GM04504 (cell line): ENCODE results near the gene GDI1.
A peak's percentile ranks its signal among the peaks of the same experiment; 100 is the strongest.
"Not testable (repeated sequence)": the region's sequence is repeated elsewhere in the genome, so short reads cannot be mapped to it uniquely, and the experiment has no call there.

Experiments
- DNase-seq: peaks from one replicate; pipeline ENCODE4 v3.0.0-alpha.2; 2012; ENCODE audit warnings: low read depth

The GDI1 gene

DNA sequence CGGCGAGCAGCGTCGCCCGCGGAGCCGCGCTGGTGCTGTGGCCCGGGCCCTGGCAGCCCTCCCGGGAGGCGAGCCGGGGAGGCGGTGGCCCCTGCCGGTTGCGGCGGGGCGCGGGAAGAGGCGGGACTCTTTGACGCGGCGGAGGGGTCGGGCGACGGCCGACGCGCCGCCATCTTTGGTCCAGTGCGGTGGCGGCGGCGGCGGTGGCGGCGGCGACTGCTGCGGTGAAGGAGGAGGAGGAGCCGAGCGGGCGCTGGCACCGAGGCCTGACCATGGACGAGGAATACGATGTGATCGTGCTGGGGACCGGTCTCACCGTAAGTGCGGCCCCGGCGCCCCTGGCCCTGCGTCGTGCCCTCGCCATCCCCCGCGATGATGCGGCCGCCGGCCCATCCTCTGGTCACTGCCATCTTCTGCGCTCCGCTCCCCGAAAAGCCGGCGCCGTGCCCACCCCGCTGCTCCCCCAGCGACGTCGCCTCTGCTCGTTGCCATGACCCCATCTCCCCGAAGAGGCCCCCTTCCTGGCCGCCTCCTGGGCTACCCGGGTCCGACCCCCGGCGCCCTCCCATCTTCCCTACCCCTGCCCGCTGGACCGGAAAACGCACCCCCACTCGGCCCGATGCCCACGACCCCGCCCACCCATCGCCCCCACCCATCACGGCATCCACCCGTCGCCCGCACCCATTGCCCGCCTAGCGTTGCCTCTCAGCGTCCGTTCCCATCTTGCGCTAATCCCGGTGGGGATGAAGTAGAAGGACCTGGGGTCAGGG, at the start of gene GDI1:
Gene GDI1, plus strand, starts transcription at position 172 of the 770 bp plus-strand sequence. Its CDS starts 101 bp downstream, at position 273.
- no peak for DNase-seq

DNA sequence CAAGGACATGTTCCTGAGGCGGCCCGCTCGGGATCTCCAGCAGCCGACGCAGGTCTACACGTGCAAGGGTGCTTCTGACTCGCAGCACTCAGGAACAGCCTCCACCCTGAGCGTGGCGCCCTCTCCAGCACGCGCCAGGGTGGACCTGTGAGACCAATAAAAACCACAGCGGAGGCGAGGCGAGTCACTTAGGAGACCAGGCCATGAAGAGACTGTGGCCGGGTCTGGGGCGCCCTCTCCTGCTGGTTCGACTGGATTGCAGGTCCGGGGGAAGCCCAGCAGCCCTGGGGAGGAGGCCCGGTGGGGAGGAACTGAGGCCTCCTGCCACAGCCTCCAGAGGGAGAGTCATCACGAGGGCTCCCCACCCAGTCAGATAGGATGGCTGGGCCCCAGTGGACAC, 48.9 kb upstream of the GDI1 start:
- not testable (repeated sequence) for DNase-seq

DNA sequence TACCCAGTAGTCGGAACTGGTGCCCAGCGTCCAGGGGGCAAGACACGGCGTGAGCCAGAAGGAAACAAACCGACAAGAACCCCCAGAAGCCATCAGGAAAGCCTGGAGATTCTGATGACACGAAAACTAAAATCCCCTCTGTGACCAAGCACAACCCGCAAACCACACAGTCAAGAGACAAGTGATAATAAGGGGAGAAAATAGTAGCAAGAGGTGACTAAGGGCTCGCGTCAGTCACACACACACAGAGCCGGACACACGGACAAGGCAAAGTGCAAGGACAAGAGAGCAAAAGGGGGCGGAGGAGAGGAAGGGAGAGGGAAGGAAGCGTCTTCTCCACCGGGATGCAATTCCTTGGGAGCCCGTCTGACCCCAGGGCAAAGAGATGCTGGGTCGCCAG, 48.3 kb upstream of the GDI1 start:
- DNase-seq = not testable (repeated sequence)

DNA sequence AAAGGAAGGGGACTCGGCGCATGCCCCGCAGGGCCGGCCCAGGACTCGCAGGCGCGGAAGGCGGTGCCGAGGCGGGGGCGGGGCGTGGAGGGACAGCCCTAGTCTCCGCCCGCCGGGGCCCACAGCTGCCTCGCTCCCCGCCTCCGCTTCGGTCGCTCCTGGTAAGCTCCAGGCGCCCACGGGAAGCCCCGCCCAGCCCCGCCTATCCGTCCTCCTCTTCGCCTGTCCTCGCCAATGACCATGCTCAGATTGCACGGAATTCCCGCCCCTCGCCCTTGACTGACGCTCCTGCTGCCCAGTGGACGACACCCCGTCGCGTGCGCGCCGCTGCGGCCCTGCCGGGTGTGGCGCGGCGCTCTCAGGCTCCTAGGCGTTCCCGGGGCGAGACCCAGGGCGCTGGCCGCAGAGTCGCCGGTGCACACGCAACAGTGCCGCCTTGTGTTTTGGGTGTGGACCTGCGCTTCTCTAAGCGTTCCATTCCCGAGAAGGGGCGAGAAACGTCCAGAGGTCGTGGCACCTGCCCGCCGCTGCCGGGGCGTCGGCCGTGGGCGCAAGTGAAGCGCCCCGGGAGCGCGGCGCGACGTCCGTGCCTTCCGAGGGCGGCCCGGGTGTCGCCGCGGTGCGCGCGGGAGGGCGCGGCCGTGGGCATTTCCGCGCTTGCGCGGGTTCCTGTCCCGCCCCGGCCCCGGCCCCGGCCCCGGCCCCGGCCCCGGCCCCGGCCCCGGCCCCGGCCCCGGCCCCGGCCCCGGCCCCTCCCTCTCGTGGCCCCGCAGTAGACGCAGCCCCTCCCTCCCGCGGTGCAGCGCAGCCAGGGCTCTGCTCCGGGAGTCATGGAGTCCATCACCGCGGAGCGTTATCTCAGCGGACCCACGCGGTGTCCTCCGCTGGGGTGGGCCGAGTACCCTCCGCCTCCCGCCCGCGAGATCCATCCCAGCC, 46.9 kb upstream of the GDI1 start:
- not testable (repeated sequence) for DNase-seq

DNA sequence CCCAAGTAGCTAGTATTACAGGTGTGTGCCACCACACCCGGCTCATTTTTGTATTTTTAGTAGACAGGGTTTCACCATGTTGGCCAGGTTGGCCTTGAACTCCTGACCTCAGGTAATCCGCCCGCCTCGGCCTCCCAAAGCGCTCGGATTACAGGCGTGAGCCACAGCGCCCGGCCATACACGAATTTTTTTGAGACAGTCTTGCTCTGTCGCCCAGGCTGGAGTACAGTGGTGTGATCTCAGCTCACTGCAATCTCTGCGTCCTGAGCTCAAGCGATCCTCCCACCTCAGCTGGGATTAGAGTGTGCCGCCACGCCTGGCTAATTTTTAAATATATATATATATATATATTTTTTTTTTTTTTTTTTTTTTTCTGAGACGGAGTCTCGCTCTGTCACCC, 40.6 kb upstream of the GDI1 start:
- not testable (repeated sequence) for DNase-seq

DNA sequence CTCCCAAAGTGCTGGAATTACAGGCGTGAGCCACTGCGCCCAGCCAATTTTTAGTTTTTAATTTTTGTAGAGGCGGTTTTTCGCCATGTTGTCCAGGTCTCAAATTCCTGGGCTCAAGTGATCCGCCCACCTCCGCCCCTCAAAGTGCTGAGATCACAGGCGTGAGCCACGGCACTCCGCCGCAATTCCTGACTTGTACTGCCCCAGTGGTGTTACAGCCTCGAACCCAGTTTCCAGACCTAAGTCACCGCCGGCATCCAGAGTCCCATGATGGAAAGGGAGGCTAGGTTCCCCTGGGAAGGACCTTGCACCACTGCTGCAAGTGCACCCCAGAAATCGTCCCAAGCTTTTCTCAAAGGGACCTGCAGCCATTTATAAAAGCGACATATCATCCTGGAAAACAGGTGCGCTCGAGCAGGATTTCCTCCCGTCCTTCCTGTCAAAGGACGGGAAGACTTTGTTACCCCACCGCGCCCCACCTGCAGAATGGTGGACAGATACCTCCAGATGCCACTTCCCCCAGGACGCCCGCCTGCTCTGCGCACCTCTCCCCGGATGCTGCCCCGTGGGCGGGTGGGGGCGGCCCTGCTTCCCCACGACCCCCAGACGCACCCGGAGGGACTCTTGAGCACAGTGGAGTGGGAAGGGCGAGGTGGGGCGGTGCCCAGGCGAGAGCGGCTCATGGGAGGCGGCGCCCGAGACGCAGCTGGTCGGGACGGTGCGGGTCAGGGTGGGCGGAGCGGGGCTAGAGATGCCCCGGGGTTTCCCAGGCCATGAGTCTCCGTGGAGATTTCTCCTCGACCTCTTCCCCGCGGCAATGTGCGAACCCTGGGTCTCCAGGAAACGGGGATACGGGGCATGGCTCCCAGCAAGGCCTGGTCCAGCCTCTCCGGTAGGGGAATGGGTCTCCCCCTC, 39.7 kb upstream of the GDI1 start:
- no peak for DNase-seq

DNA sequence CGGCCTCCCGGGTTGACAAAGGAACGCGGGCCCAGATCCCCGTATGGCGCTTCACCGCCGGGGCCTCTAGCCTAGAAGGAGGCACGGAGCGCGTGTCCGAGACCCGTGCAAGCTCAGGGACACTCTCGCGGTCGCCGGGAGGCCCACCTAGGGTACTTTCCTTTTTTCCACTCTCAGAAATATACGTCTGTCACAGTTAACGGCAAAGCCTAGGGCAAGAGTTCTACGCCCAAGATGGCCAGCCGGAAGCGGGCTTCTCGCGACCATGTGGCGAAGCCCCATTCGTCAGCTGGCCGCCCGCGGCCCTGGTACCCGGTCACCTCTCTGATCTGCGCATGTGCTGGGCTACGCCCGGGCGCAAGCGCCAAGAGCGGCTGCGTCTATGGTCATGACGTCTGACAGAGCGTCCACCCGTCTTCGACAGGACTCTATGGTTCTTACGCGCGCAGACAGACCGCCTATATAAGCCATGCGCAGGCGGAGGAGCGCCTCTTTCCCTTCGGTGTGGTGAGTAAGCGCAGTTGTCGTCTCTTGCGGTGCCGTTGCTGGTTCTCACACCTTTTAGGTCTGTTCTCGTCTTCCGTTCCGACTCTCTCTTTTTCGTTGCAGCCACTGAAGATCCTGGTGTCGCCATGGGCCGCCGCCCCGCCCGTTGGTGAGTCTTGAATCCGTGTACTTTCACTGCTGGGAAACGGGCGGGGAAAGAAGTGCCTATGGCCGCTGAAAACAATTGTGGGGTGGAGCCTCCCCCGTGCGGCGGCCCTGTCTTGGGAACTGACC, 38.9 kb upstream of the GDI1 start, which contains the start of gene RPL10:
Gene RPL10, plus strand, starts transcription at position 490 of the 780 bp plus-strand sequence. Its CDS starts 143 bp downstream, at position 633.
- peak; percentile 87 for DNase-seq

DNA sequence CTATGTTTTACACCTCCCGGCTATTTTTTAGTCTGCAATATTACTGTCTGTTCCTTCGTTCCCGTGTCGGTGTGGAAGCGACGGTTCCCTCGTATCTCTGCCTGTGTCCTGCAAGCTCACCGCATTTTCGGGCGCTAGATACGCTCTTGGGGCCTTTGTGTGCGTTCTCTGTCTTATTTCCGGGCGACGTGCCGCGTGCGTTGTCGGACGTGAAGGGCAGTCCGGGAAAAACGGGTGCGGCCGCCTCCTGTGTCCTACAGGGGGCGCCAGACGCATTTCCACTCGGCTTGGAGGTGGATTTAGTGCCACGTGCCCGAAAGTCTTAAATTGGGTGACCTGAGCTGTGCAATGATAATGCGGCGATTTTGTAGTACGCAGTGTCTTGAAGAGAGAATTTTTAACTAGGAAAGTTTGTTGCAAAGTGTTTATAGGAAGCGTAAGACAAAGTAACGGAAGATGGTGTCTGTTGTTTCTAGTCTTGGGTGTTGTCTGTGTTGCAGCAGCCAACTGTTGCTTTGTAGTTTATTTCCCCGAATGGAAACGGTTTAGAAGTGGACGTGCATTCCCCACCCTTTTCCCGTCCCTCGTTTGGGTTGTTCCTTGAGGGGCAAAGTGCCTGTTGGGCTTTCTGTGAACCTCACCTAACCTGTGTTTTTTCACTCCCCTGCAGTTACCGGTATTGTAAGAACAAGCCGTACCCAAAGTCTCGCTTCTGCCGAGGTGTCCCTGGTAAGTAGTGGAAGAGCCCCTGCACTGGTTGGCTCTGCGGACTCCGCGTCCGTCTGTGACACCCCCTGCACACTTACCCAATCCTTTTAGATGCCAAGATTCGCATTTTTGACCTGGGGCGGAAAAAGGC, 38.1 kb upstream of the GDI1 start:
- no peak for DNase-seq

DNA sequence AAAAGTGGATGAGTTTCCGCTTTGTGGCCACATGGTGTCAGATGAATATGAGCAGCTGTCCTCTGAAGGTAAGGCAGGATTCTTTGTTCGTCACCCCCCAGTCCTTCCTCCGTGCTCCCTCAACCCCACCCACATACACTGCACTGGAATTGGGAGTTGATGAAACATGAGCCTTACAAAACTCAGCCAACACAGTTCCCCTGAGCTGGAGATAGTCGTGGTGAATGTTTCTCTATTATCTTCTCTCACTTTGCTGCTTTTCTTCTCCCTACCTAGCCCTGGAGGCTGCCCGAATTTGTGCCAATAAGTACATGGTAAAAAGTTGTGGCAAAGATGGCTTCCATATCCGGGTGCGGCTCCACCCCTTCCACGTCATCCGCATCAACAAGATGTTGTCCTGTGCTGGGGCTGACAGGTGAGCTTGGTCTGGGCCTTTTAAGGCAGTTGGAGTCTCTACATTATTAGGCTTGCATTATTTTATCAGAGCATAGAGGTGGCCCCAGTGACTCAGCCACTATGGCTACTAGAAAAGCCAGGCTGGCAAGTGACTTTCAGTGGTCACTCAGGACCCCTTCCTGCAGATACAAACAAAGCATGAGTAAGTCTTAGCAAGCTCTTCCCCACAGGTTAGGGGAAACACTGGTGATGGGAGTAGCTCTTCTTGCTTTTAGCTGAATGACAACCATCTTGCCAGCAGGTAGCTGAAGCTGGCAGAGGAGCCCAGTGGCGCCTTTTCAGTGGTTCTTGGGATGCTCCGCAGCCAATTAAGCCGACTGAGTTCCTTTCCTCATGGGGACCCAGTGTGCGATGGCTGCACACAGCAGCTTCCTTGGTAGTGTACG, 37.2 kb upstream of the GDI1 start:
- no peak for DNase-seq

DNA sequence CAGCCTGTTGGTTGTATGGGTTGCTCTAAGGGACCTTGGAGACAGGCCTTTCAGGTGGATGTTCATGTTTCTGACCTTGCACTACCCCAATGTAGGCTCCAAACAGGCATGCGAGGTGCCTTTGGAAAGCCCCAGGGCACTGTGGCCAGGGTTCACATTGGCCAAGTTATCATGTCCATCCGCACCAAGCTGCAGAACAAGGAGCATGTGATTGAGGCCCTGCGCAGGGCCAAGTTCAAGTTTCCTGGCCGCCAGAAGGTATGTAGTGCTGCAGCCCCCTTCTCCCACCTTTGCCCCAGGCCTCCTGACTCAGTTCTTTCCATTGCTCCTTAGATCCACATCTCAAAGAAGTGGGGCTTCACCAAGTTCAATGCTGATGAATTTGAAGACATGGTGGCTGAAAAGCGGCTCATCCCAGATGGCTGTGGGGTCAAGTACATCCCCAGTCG, 36.6 kb upstream of the GDI1 start:
- not testable (repeated sequence) for DNase-seq

DNA sequence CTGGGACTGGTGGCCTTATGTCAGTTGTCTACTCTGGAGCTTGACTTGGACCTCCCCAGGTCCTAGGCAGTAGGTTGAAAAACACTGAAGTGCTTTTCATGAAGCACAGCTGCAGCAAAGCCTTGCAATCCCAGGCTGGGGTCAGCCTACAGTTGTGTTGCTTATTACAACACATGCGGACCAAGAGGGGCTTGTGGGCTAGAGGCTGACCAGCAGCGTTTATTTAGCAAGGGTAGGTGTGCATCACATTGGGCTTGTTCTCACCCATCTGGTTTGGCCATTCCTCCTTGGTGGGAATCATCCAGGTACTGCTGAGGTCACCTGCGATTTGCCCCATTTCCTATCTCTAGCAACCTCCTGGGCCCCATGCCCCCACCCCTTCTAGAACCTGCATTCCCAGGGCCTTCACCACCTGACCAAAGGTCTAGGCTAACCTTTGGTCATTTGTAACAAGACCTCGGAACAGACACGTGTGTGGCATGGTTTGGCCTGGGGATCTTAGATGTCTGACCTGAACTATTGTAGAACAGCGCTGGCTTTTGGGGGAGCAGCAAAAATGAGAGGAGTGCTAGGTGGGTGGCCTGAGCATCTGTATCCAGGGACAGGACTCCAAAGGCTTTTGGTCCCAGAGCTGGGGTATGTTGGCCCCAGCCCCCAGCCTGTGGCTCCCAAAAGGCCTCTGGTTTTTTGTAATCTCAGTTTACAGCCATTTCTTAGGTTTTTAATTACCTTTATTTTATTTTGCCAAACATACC, 35.7 kb upstream of the GDI1 start:
- DNase-seq = no peak

DNA sequence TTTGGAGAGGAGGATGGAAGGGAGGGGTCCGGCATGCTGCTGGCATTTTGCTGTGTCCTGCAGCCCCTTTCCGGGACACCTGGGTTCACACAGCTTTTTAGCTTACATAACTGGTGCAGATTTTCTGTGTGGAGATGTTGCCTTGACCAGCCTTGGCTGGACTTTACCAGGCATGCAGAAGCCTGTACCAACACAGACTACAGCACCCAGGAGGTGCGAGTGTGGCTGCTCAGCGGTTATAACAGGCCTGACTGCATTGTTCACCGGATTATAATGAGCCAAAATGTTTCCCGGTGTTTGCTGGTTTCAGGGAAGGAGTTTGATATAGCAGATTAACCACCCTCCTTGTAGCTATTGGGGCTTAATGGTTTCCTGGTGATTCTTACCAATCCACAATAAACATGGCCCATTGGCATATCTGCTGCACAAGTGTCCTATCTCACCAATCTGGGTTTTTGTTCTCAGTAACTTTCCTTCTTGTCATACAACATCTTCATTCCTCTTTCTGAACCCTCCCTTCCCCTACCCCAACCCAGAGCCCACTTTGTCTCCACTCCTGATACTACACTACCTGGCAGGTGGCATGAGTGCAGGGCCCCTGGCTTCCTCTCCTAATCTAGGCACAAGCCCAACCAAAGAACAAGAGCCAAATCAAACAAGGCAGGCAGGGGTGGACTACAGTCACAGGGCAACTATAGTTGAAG, 34.9 kb upstream of the GDI1 start:
- no peak for DNase-seq

DNA sequence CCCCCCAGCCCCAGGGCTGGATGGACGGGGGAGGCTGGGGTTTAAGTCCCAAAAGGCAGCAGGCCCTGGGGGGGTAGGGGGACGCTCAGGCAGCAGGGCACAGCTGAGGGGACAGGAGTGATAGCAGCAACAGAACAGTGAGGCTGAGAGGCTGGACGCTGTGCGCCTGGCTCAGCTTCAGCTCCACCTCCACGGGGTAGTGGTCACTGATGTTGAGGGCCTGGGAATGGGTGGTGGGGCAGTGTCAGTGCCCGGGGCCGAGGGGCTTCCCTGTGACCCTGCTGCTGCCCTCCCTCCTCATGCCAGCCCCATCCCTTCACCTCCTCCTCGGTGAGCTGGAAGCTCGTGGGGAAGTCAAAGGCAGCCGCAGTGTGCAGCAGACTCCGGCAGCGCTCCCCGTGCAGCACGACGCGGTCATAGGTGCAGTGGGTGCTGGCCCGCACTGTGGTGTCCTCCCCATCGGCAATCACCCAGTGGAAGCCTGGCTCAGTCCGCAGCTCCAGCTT, 34.3 kb upstream of the GDI1 start:
- DNase-seq = no peak

DNA sequence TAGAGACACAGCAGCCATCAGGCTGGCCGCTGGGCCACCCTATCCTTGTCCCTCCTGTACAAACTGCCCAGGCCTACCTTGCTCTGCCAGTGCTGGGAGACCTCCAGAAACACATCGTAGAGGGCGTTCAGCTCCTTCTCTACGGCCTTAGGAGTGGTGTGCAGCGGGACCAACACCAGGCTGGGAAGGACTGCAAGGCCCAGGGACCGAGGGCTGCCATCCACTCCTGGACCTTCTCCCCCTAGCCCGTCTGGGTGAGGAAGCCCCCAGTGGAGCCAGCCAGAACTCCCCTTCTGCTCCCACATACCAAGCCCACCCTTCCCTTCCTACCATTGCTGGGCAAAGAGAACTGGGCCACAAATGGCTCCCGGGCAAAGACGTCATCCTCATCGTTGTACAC, 33.8 kb upstream of the GDI1 start:
- no peak for DNase-seq

DNA sequence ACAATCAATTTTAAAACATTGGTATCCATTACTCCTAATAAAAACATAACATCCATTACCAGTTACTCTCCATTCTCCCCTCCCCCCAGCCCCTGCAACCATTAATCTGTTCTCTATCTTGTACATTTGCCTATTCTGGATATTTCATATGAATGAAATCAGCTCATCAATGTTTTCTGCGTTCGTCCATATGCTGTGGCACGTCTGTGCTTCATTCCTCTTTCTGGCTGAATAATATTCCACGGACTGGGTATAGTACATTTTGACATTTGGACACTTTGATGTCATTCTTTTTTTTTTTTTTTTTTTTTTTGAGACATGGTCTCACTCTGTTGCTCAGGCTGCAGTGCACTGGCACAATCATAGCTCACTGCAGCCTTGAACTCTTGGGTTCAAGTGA, 33.1 kb upstream of the GDI1 start:
- no peak for DNase-seq

DNA sequence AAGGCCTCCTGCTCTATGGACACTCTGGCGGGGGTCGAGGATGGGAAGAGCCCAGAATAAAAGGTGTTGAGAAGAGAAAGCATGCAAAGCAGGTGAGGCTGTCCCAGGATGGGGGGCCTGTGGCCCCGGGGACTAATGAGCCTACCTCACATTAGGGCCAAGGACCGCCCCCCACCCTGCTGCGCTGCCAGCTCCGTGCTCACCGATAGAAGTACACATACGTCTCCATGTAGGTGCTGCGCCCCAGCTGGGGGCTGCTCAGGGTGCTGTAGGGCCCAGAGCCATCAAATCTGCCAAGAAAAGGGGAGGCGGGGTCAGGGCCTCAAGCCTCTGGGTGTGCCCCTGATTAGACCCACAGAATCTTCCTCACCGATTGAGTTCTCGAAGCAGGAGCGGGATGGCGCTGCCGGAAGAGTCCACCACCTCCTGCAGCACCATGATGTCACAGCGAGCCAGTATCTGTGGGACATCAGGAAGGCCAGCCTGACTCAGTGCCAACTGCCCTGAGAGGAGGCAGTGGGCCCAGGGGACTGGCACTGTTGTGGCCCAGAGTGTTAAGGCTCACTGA, 32.2 kb upstream of the GDI1 start:
- no peak for DNase-seq

DNA sequence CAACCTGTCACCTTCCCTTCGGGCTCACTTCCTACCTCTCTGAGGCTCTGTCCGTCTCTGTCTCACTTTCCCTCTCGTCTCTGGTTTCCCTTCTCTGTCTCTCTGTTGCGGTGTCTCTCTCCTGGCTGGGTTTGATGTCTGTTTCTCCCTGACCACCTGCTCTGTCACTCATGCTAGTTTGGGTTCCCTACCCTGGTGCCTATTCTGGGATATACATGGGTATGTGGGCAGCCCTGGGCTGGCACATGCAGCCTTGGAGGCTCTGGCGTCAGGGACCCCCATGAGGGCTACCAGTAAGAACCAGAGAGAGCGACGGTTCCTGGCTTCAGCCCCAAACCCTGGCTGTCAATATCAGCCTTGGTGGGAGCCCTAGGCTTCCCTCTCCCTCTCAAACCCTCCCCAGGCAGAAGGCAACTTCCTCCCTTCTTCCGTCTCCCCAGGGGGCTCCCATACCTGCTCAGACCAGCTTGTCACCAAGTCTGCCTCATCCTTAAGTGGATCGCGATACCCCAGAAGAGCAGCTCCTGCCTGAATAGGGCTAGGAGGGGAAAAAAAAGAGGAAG, 28.2 kb upstream of the GDI1 start:
- no peak for DNase-seq
